ENCODE results near the gene CDC37L1. TPM values are rescaled to one million over a fixed set of nuclear protein-coding genes. Genes with fewer than 3 reads are reported as not detected.
"Not testable (repeated sequence)": the region's sequence is repeated elsewhere in the genome, so short reads cannot be mapped to it uniquely, and the experiment has no call there.

The CDC37L1 gene
- total RNA-seq, 2 experiments from 2014 or later = 10.1 to 12.4 TPM

DNA sequence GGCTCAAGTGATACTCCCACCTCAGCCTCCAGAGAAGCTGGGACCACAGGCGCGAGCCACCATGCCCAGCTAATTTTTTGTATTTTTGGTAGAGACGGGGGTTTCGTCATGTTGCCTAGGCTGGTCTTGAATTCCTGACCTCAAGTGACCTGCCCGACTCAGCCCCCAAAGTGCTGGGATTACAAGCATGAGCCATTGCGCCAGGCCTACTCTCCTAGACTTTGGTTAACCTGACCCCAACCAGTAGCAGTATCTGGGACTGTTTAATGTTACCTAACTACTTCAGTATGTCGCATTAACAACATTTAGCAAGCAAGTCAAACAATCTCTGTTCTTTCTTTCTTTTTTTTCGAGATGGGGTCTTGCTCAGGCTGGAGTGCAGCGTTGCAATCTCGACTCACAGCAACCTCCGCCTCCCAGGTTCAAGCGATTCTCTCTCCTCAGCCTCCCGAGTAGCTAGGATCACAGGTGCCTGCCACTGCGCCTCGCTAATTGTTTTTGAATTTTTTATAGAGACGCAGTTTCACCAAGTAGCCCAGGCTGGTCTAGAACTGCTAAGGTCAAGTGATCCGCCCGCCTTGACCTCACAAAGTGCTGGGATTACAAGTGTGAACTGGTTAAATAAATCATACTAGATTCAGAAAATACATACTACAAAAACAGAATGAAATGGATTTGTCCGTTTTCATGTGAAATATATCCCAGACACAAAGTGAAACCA lies 59.7 kb downstream of the CDC37L1 start:
- CTCF ChIA-PET = interaction anchor here (1.6 to 1.9 kb wide), 3 partner anchors 12 to 134 kb away, joined by 4 to 6 read pairs (median 5); no protein-coding TSS in a partner anchor
- Mint-ChIP-seq H3K27ac (peak overlapping the region; percentile 89), H3K36me3 (peaks cover 14% of the 10 kb centered on the region), H3K4me3 (peak overlapping the region; percentile 86), H3K9me3 (ENCODE audit: low read depth) (no peaks in the 10 kb centered on the region), H3K4me1 (peaks cover 31% of the 10 kb centered on the region), H3K27me3 (no peaks in the 10 kb centered on the region)
- DNase-seq (no peak), ATAC-seq (no peak)

DNA sequence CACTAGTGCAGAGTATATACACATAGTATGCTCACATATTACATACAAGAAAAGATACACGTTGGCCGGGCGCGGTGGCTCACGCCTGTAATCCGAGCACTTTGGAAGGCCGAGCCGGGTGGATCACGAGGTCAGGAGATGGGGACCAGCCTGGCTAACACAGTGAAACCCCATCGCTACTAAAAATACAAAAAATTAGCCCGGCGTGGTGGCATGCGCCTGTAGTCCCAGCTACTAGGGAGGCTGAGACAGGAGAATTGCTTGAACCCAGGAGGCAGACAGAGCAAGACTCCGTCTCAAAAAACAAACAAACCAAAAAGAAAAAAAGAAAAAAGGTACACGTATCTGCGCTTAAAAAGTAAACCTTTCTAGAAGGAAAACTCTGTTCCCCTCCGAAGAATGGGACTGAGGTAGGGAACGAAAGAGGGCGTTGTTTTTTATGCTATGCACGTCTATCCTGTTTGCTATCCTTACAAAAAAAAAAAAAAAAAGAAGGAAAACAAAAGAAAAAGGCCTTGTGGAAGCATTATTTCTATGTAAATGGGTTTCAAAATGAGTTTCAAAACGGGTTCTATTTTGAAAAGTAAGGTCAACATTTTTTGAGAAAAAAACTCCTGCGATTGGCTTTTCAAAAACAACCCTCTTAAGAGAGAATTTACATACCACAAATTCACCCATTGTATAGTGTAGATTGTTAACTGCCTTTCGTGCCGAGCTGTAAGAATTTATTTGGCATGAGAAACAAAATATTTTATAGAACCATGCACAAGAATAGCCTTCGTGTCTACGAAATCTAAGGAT lies 60.4 kb downstream of the CDC37L1 start:
- CTCF ChIA-PET = interaction anchor here (0.8 to 4.3 kb wide), 14 partner anchors 10 to 247 kb away, joined by 3 to 18 read pairs (median 4); partner anchors contain the start of genes CDC37L1 and JAK2
- no peaks in the 10 kb centered on the region for H3K27me3 Mint-ChIP-seq
- no peaks in the 10 kb centered on the region for H3K9me3 Mint-ChIP-seq (ENCODE audit: low read depth)
- ATAC-seq (no peak), DNase-seq (no peak)
- peaks cover 25% of the 10 kb centered on the region for H3K4me1 Mint-ChIP-seq
- H3K4me3 Mint-ChIP-seq = peak overlapping the region; percentile 86
- H3K36me3 Mint-ChIP-seq = peaks cover 9% of the 10 kb centered on the region
- peak overlapping the region; percentile 89 for H3K27ac Mint-ChIP-seq

DNA sequence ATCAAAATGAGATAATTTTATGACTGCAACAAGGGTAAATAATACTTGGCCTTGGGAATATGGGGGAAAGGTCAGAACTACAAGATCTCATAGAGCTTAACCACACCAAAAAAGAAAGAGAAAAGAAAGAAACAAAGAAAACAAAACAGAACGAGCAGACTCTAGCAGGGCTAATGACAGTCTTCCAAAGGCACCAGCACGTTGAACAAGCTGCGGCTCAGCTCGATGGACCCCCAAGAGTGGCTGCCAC lies 60.9 kb downstream of the CDC37L1 start:
- CTCF ChIA-PET = interaction anchor here (0.8 to 4.3 kb wide), 15 partner anchors 9 to 888 kb away, joined by 3 to 18 read pairs (median 4); partner anchors contain the start of genes CDC37L1, JAK2 and RIC1
- ATAC-seq = no peak
- Mint-ChIP-seq H3K4me3 (peak overlapping the region; percentile 86), H3K4me1 (peaks cover 24% of the 10 kb centered on the region), H3K9me3 (ENCODE audit: low read depth) (no peaks in the 10 kb centered on the region), H3K36me3 (peaks cover 8% of the 10 kb centered on the region), H3K27ac (peak overlapping the region; percentile 89), H3K27me3 (no peaks in the 10 kb centered on the region)
- no peak for DNase-seq

DNA sequence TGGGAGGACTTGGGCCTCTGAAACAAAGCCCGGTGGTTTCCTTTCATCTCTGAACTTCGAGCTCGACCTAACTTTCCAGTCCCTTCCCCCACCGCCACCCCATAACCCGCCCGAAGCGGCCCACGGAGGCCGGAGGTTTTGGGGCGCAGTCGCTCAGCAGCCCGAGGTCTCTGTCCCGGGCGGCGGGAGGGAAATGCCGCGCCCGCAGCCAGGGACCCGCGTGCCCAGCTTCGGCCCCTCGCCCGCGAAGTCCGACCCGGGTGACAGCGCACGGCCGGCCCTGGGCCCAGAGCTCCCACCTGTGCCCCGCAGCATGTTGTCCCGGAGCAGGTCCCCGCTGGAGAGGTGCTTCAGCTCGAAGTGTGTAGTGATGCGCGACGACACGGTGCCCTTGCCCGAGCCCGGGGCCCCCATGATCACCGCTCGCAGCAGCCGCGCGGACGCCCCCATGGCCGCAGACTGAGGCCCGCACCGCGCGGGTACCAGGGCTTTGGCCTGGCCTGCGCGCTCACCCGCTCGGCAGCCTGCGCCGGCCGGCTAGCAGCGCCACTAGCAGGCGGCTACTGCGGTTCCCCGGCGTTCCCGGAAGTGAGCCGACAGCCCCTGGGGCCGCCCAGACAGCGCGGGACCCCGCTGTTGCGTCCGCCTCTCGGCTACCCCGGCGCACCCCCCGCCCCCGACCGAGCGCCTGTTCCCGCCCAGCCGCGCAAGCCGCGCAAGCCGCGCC lies 61.4 kb downstream of the CDC37L1 start, which contains the start of gene AK3:
AK3 (minus strand) TSS at position 565 of the 727 bp plus-strand sequence; CDS start at position 450, 115 bp downstream.
- no peaks in the 10 kb centered on the region for H3K9me3 Mint-ChIP-seq (ENCODE audit: low read depth)
- peak within 1 kb of the TSS; percentile 89 for H3K27ac Mint-ChIP-seq
- peak; percentile 94 for DNase-seq
- peaks cover 24% of the 10 kb centered on the region for H3K4me1 Mint-ChIP-seq
- peaks cover 8% of the 10 kb centered on the region for H3K36me3 Mint-ChIP-seq
- H3K27me3 Mint-ChIP-seq = no peaks in the 10 kb centered on the region
- CTCF ChIA-PET = interaction anchor here (0.7 to 4.3 kb wide), 17 partner anchors 9 to 888 kb away, joined by 3 to 18 read pairs (median 4); partner anchors contain the start of genes CDC37L1, JAK2, PLPP6 and RIC1
- peak; percentile 94 for ATAC-seq
- peak within 1 kb of the TSS; percentile 86 for H3K4me3 Mint-ChIP-seq

DNA sequence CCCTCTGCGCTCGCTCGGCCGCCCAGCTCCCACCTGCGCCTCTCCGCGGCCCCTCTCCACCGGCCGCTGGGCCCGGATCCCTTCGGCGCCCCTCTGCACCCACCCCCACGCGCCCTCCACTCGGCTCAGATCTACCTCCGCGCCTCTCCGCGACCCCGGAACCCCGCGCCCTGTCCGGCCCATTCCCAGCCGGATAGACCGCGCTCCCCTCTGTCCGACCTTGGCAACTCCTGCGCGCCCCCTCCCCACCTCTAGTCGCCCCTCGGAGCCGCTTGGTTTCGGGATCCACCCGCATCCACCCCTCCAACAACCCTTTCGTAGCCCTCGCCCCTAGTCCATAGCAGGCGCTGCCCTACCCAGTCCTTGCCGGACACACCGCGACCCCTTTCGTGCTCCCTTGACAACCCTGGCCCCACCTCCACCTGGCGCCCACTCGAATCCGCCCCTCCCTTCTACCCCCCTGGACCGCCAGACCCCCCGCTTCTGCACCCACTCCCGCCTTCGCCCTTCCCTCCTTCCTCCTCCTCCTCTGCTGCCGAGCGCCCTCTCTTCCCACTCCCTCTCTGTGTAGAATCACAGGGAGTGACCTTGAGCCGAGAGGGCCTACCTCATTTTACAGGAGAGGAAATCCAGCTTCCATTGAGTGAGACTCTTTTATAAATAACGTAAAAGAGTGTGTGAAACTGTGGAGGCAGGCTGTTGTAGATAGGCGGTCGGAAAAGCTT lies 62.2 kb downstream of the CDC37L1 start:
- H3K27me3 Mint-ChIP-seq = no peaks in the 10 kb centered on the region
- ATAC-seq (no peak), DNase-seq (no peak)
- no peaks in the 10 kb centered on the region for H3K9me3 Mint-ChIP-seq (ENCODE audit: low read depth)
- peak overlapping the region; percentile 86 for H3K4me3 Mint-ChIP-seq
- H3K27ac Mint-ChIP-seq = peak overlapping the region; percentile 52
- peaks cover 8% of the 10 kb centered on the region for H3K36me3 Mint-ChIP-seq
- CTCF ChIA-PET = interaction anchor here (0.7 to 4.3 kb wide), 13 partner anchors 8 to 887 kb away, joined by 3 to 18 read pairs (median 4); partner anchors contain the start of genes JAK2, PLPP6, RIC1 and SPATA6L
- peaks cover 25% of the 10 kb centered on the region for H3K4me1 Mint-ChIP-seq

DNA sequence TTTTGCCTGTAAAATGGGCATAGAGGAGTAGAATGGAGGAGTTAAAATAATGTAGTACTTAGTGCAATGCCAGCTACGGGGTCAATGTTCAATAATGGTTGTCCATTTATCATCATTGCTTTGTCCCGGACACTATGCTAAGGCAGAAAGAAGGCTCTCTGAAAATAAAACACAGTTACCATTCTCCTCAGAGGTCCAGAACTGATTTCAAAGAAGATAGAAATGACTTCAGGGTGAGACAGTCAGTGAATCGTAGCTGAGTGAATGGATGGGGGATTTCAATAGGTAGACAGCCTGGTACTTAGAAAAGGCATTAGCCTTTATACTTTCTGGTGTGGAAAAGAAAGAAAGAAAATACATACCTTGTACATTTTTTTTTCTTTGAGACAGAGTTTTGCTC lies 62.9 kb downstream of the CDC37L1 start:
- DNase-seq (no peak), ATAC-seq (no peak)
- H3K36me3 Mint-ChIP-seq = peaks cover 6% of the 10 kb centered on the region
- H3K9me3 Mint-ChIP-seq (ENCODE audit: low read depth) = no peaks in the 10 kb centered on the region
- no peaks in the 10 kb centered on the region for H3K27me3 Mint-ChIP-seq
- H3K4me1 Mint-ChIP-seq = peaks cover 27% of the 10 kb centered on the region
- H3K4me3 Mint-ChIP-seq = peak overlapping the region; percentile 86
- CTCF ChIA-PET = interaction anchor here (0.8 to 4.3 kb wide), 4 partner anchors 10 to 74 kb away, joined by 3 to 18 read pairs (median 4); no protein-coding TSS in a partner anchor
- H3K27ac Mint-ChIP-seq = no peak overlapping the region

DNA sequence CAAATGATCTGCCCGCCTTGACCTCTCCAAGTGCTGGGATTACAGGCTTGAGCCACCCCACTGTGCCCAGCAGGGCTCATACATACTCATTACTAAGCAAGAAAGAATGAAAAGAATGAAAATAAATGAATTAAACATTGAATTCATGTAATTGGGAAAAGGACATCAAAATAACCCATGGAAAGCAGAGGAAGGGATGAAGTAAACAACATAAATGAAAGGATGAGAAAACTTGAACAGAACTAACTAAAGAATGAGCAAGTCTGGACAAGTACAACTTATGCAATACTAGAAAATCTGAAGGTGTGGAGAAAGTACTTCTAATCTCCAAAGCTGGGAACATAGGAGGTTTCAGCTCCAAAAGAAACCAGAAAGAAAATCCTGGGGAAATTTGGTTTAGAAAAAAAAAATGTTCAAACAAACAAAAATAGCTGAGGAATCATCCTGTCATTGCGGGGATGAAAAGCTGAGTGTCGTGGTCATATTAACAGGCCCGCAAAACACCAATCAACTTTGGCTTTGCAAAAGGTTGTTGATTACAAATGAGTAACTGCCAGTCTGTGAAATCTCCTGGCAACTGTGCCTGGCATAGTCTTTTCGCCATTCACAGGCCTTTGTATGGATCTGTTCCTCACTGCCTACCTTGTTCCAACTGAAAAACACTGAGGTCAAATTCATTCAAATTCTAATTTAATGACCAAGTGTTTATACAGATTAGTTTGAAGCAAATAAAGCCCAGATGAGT lies 63.9 kb downstream of the CDC37L1 start:
- H3K27ac Mint-ChIP-seq = no peak overlapping the region
- H3K4me1 Mint-ChIP-seq = peaks cover 21% of the 10 kb centered on the region
- no peaks in the 10 kb centered on the region for H3K27me3 Mint-ChIP-seq

DNA sequence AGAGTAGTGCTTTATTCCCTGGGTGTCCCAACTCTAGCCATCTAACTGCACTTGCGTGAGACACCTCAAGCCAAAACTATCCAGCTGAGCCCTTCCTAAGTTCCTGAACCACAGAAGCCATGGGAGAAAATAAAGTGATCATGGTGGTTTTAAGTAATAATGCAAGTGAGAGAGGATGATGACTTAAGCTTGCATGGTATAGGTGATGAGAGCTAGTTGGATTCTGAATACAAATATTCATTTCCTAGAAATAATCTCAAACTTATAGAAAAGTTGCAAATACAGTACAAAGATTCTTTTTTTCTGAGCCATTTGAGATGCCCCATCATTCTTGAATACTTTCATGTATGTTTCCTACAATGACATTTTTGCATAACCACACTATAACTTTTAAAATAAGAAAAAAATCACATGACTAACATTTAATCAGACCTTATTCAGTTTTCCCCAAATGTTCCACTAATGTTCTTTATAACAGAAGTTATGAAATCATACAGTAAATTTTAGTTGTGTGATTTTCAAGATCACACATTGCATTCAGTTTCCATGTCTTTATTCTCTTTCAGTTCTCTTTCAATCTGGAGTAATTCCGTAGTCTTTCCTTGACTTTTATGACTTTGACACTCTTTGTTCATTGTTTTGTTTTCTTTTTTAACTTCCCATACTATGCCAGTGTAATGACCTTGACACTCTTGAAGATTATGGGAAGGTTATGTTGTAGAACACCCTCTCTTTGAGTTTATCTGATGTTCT lies 67.1 kb downstream of the CDC37L1 start:
- Mint-ChIP-seq H3K4me1 (peaks cover 14% of the 10 kb centered on the region), H3K9me3 (ENCODE audit: low read depth) (no peaks in the 10 kb centered on the region), H3K4me3 (no peak overlapping the region), H3K36me3 (no peaks in the 10 kb centered on the region), H3K27ac (no peak overlapping the region), H3K27me3 (peaks cover 2% of the 10 kb centered on the region)
- ATAC-seq (no peak), DNase-seq (no peak)
- CTCF ChIA-PET = interaction anchor here (1.2 to 2.7 kb wide), 3 partner anchors 13 to 142 kb away, joined by 3 to 14 read pairs (median 5); no protein-coding TSS in a partner anchor

More for the DNA sequence above, 63.9 kb downstream of the CDC37L1 start:
- Mint-ChIP-seq H3K4me3 (no peak overlapping the region), H3K9me3 (ENCODE audit: low read depth) (no peaks in the 10 kb centered on the region), H3K36me3 (peaks cover 4% of the 10 kb centered on the region)
- CTCF ChIA-PET = interaction anchor here (4.3 kb wide), 1 partner anchor 16 kb away, joined by 18 read pairs; no protein-coding TSS in a partner anchor
- ATAC-seq (no peak), DNase-seq (no peak)

DNA sequence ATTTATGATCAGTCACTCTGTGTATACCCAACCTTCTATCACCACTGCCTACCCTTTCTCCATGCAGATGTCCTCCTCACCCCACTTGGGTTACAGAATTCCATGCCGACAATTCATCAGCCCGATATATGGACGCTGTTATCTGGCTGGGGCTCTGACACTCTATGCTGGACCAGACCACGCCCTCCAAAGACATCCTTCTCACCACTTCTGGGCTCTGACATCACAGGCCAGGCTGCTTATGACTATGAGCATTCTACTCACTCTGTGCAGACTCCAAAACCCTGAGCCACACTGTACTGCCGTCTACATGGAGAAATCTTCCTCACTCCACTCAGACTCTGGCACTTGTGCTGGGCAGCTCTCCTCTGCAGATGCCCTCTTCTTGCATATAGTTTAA lies 69.2 kb downstream of the CDC37L1 start:
- CTCF ChIA-PET = interaction anchor here (1.0 to 2.3 kb wide), 6 partner anchors 8 to 434 kb away, joined by 3 to 21 read pairs (median 6); partner anchors contain the start of gene AK3

DNA sequence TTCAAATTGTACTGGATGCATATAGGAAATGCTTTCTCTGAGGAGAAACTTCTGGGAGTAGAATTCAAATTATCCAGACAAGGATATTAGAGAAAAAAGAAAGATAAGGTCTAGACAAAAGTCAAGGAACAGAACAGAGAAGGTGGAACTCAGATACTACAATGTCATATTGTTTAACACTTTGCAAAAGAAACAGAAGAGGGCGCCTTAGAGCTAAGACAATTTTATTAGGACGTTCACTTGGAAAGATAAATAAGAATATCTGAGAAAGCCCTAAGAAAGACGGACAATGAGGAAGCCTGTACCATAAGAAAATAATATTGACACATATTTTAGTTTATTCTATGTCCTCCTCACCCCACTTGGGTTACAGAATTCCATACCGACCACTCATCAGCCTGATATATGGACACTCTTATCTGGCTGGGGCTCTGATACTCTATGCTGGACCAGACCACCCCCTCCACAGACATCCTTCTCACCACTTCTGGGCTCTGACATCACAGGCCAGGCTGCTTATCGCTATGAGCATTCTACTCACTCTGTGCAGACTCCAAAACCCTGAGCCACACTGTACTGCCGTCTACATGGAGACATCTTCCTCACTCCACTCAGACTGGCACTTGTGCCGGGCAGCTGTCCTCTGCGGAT lies 70.8 kb downstream of the CDC37L1 start:
- DNase-seq (no peak), ATAC-seq (peak; percentile 68)
- H3K9me3 Mint-ChIP-seq (ENCODE audit: low read depth) = no peaks in the 10 kb centered on the region
- CTCF ChIA-PET = interaction anchor here (0.9 to 2.3 kb wide), 9 partner anchors 9 to 442 kb away, joined by 3 to 21 read pairs (median 4); partner anchors contain the start of genes AK3 and RCL1
- H3K4me1 Mint-ChIP-seq = peaks cover 7% of the 10 kb centered on the region
- no peak overlapping the region for H3K4me3 Mint-ChIP-seq
- H3K27me3 Mint-ChIP-seq = peaks cover 2% of the 10 kb centered on the region
- no peaks in the 10 kb centered on the region for H3K36me3 Mint-ChIP-seq
- H3K27ac Mint-ChIP-seq = no peak overlapping the region

More for the DNA sequence above, 69.2 kb downstream of the CDC37L1 start:
- Mint-ChIP-seq H3K27ac (no peak overlapping the region), H3K9me3 (ENCODE audit: low read depth) (no peaks in the 10 kb centered on the region), H3K4me3 (no peak overlapping the region), H3K36me3 (no peaks in the 10 kb centered on the region), H3K27me3 (peaks cover 2% of the 10 kb centered on the region), H3K4me1 (peaks cover 7% of the 10 kb centered on the region)
- ATAC-seq = no peak
- no peak for DNase-seq

DNA sequence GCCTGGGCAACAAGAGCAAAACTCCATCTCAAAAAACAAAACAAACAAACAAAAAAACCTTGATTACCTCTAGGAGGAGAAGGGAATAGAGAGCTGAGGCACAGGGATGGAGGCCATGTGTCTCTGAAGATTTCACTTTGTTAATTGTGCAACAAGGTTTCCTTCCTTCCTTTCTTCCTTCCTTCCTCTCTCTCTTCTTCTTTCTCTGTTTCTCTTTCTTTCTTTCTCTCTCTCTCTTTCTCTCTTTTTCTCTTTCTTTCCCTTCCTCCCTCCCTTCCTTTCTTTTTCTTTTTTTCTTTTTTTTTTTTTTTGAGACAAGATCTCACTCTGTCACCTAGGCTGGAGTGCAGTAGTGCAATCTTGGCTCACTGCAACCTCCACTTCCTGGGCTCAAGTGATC lies 75.2 kb downstream of the CDC37L1 start:
- not testable (repeated sequence) for H3K27me3 Mint-ChIP-seq; H3K9me3 Mint-ChIP-seq (ENCODE audit: low read depth); H3K36me3 Mint-ChIP-seq; DNase-seq; H3K4me3 Mint-ChIP-seq; ATAC-seq; H3K27ac Mint-ChIP-seq; H3K4me1 Mint-ChIP-seq
- CTCF ChIA-PET = interaction anchor here (1.1 to 1.4 kb wide), 2 partner anchors 150 to 375 kb away, joined by 3 to 4 read pairs; no protein-coding TSS in a partner anchor
